BLaER1 (cell line): ENCODE measurements around the gene RGP1.
A peak's percentile ranks its signal among the peaks of the same experiment; 100 is the strongest.

Experiments
- H3K27ac ChIP-seq: shearing (Covaris generic); formaldehyde crosslinking; 2 replicates; pipeline ENCODE4 v1.8.1; 2022
- H3K27me3 ChIP-seq: shearing (Covaris generic); formaldehyde crosslinking; 2 replicates; pipeline ENCODE4 v1.8.1; 2022
- H3K36me3 ChIP-seq: shearing (Covaris generic); formaldehyde crosslinking; 2 replicates; pipeline ENCODE4 v1.8.1; 2022
- H3K4me1 ChIP-seq: shearing (Covaris generic); formaldehyde crosslinking; 2 replicates; pipeline ENCODE4 v1.8.1; 2022
- H3K4me2 ChIP-seq: shearing (Covaris generic); formaldehyde crosslinking; 2 replicates; pipeline ENCODE4 v1.8.1; 2022
- H3K4me3 ChIP-seq: shearing (Covaris generic); formaldehyde crosslinking; 2 replicates; pipeline ENCODE4 v1.8.1; 2022
- H3K9ac ChIP-seq: shearing (Covaris generic); formaldehyde crosslinking; 2 replicates; pipeline ENCODE4 v1.8.1; 2022
- H3K9me3 ChIP-seq: shearing (Covaris generic); formaldehyde crosslinking; 2 replicates; pipeline ENCODE4 v1.8.1; 2022
- H4K20me1 ChIP-seq: shearing (Covaris generic); formaldehyde crosslinking; 2 replicates; pipeline ENCODE4 v1.8.1; 2022
- Cebpa-rat ChIP-seq: shearing (Covaris generic); IDR thresholded peaks from 2 replicates; pipeline ENCODE4 v1.8.1; 2022

The RGP1 gene

GRCh38 chr9:35710818-35711500 is 38.1 kb upstream of the RGP1 start:
- H3K27me3 ChIP-seq = no peaks in the 10 kb centered on the region
- H3K36me3 ChIP-seq = peaks cover 100% of the 10 kb centered on the region
- no peak overlapping the region for H3K4me2 ChIP-seq
- no peak overlapping the region for H3K27ac ChIP-seq
- no peaks in the 10 kb centered on the region for H3K9me3 ChIP-seq
- no peak overlapping the region for H3K9ac ChIP-seq
- H3K4me3 ChIP-seq = no peak overlapping the region
- no peak for TF ChIP-seq Cebpa-rat
- 0 out of 2 replicates have a peak, but pooled peaks cover 8% of the 10 kb centered on the region for H4K20me1 ChIP-seq
- no peaks in the 10 kb centered on the region for H3K4me1 ChIP-seq

DNA sequence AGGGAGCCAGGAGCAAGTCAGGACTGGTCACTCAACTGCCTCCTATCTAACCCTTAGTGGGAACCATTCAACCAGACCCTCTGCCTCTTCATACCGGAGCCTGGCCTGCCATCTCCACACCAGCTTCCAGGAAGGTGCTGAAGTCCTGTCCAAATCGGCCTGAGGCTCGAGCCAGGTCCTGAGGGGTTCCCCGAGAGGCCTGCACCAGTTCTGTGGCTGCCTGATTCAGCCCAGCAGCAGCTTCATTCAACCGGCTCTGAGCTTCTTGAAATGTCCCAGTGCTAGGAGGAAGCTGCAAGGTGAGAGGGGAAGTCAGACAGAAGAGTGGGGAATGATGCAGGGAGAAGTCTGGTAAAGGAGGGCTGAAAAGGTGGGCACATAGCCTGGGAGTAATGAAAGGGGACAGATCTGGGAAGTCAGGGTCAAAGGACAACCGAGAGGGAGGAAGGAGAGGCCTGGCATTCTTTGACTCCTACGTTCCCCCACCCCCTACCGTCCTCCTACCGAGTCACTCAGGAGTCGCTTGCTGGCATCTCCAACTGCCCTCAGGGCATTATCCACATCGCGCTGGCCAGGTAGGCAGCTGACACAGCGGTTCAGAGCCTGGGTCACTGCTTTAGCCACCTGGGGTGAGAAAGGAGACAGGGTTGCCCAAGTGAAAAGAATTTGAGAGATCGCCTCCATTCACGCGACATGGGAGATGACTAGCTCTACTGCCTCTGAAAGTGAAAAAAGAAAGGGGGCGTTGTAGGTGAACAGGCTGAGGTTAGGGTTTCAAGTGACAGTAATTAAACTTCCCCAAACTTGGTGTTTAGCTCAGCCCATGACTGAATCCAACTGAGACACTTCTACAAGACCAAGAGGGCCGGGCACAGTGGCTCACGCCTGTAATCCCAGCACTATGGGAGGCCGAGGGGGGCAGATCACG is 37.3 kb upstream of the RGP1 start:
- H4K20me1 ChIP-seq = peaks cover 11% of the 10 kb centered on the region; the same call in 1 of the 2 replicates
- no peak overlapping the region for H3K4me3 ChIP-seq
- TF ChIP-seq Cebpa-rat = no peak
- no peaks in the 10 kb centered on the region for H3K9me3 ChIP-seq
- no peak overlapping the region for H3K9ac ChIP-seq
- H3K27ac ChIP-seq = no peak overlapping the region
- H3K4me2 ChIP-seq = no peak overlapping the region
- peaks cover 100% of the 10 kb centered on the region for H3K36me3 ChIP-seq
- peaks cover 8% of the 10 kb centered on the region for H3K4me1 ChIP-seq
- H3K27me3 ChIP-seq = no peaks in the 10 kb centered on the region

DNA sequence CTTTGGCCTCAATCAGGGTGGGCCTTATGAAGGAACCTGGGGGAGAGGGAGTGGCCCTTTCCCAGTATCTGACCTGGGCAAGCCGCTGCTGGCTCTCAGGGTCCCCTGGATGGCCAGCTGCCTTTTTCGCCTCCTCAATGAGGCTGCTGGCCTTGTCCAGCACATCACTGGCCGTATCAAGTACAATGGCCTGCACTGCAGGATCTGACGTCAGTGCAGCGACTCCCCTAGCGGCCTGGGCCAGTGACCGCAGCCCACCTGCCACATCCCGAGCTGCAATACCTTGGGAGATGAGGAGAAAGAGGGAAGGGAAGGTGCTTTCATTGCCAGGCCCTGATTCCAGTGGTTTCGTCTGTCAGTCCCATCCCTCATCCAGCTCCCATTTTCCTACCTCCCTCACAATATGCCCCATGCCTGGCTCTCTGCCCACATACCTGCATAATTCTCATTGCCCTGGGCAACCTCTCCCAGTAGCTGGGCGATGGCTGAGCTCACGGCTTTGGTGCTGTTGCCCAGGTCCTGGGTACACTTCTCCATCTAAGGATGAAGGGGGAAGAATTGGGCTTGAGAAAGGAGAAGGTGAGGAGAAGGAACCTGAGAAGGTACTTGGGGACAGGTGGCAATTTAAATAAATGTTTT is 36.2 kb upstream of the RGP1 start:
- Histone ChIP-seq H3K4me1 (peaks cover 12% of the 10 kb centered on the region), H3K27ac (no peak overlapping the region), H3K9ac (no peak overlapping the region), H3K4me2 (no peak overlapping the region), H3K9me3 (no peaks in the 10 kb centered on the region), H3K4me3 (no peak overlapping the region), H3K27me3 (no peaks in the 10 kb centered on the region), H3K36me3 (peaks cover 100% of the 10 kb centered on the region), H4K20me1 (peaks cover 23% of the 10 kb centered on the region)
- TF ChIP-seq Cebpa-rat = no peak

- H3K27ac ChIP-seq = no peak overlapping the region
- no peak overlapping the region for H3K9ac ChIP-seq
- peaks cover 30% of the 10 kb centered on the region for H4K20me1 ChIP-seq
- H3K4me3 ChIP-seq = no peak overlapping the region
- H3K9me3 ChIP-seq = no peaks in the 10 kb centered on the region
- peaks cover 19% of the 10 kb centered on the region for H3K4me1 ChIP-seq
- no peak overlapping the region for H3K4me2 ChIP-seq
- TF ChIP-seq Cebpa-rat = no peak
- H3K27me3 ChIP-seq = no peaks in the 10 kb centered on the region
- H3K36me3 ChIP-seq = peaks cover 100% of the 10 kb centered on the region
These were observed 35.5 kb upstream of the RGP1 start for GRCh38 chr9:35713578-35713977.

- Histone ChIP-seq H3K4me1 (peaks cover 25% of the 10 kb centered on the region), H4K20me1 (peaks cover 35% of the 10 kb centered on the region), H3K4me3 (no peak overlapping the region), H3K27me3 (no peaks in the 10 kb centered on the region), H3K27ac (no peak overlapping the region), H3K9me3 (no peaks in the 10 kb centered on the region), H3K9ac (no peak overlapping the region), H3K4me2 (no peak overlapping the region), H3K36me3 (peaks cover 99% of the 10 kb centered on the region)
- no peak for TF ChIP-seq Cebpa-rat
These were observed 35.0 kb upstream of the RGP1 start for GRCh38 chr9:35714123-35714522.

DNA sequence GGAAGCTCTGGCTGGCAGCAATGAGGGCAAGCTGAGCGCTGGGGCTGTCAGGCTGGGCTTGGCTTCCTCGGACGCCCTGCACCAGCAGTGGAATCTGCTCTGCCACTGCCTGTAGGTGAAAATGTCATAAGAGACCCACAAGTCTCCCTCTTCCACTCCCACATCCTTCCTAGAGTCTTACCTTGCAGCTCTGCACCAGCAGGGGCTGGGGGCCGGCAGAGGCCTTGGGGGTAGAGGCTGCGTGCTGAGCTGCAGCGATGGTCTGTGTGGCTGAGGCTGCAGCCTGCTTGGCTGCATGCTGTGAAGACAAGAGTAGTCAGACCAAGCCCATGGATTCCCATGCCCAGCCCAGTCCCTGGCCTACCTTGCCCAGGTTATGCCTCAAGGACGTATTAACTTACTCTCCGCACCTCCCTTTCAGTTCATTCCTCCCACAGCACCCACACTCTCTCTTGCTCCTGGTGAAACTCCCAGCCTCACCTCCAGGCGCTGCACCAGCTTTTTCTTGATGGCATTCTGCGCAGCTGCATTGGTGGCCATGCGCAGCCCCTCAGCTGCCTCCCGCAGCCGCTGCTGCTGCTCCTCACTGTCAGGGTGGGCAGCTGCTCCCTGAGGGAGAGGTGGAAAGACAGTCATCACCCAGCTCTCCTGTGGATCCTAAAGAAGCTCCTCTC is 34.4 kb upstream of the RGP1 start:
- Histone ChIP-seq H3K4me3 (no peak overlapping the region), H3K36me3 (peaks cover 98% of the 10 kb centered on the region), H3K27me3 (no peaks in the 10 kb centered on the region), H4K20me1 (peaks cover 40% of the 10 kb centered on the region), H3K9me3 (no peaks in the 10 kb centered on the region), H3K4me2 (no peak overlapping the region), H3K4me1 (peaks cover 31% of the 10 kb centered on the region), H3K9ac (no peak overlapping the region), H3K27ac (no peak overlapping the region)
- no peak for TF ChIP-seq Cebpa-rat

DNA sequence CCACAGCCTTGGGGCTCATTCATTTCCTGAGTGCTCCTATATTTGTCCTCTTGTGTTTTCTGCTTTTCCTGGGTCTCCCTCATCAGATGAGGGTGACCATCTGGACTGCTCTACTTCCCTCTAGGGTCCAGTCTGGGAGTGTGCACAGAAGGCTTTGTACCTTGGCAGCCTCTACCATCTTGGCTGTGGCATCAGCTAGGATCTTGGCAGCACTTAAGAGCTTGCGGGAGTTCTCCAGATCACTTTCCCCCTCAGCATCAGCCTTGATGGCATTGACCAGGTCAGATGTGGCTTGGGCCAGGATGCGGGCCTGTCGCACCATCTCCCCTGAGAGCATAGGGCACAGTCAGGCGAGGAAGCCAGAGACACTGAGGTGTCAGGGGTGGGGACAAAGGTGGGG is 32.9 kb upstream of the RGP1 start:
- H3K27me3 ChIP-seq = no peaks in the 10 kb centered on the region
- H4K20me1 ChIP-seq = peaks cover 52% of the 10 kb centered on the region
- 0 out of 2 replicates have a peak overlapping the region, but pooled peaks have one; percentile 2 for H3K4me2 ChIP-seq
- H3K36me3 ChIP-seq = peaks cover 98% of the 10 kb centered on the region
- TF ChIP-seq Cebpa-rat = no peak
- H3K4me1 ChIP-seq = peaks cover 39% of the 10 kb centered on the region
- H3K27ac ChIP-seq = no peak overlapping the region
- H3K9me3 ChIP-seq = no peaks in the 10 kb centered on the region
- no peak overlapping the region for H3K9ac ChIP-seq
- H3K4me3 ChIP-seq = no peak overlapping the region

DNA sequence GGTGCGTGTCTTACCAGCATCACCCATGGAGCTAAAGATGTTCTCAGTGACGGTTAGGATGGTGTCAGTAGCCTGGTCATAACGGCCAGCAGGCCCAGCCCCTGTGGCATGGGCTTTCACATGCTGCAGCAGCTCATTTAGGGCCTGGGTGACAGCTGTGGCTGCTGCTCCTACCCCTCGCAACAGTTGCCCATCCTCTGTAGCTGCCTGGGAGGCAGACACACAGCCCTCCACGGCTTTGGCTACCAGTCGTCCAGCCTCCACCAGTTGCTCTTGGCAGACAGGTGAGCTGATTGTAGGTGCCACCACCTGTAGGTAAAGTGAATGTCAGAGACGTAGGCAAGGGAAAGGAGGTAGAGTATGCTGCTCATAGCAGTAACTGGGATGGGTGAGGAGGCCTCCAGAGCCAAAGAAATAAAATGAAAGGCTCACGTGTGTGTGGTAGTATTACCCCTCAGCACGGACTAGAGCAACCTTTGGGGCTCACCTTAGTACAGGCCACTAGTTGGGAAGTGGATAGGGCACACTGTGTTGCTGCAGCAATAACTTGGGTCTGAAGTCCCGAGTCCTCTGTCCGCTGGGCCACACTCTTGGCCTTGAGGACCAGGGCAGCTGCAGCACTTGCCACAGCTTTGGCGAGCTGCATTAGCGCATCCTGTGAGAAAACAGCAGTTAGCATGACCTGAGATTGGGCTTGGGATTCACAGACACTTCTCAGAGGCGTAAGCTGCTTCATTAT is 31.8 kb upstream of the RGP1 start:
- no peak overlapping the region for H3K4me3 ChIP-seq
- H3K9ac ChIP-seq = no peak overlapping the region
- H3K27ac ChIP-seq = no peak overlapping the region
- no peak overlapping the region for H3K4me2 ChIP-seq
- TF ChIP-seq Cebpa-rat = no peak
- H3K27me3 ChIP-seq = no peaks in the 10 kb centered on the region
- H3K36me3 ChIP-seq = peaks cover 98% of the 10 kb centered on the region
- H3K9me3 ChIP-seq = no peaks in the 10 kb centered on the region
- peaks cover 44% of the 10 kb centered on the region for H4K20me1 ChIP-seq
- peaks cover 39% of the 10 kb centered on the region for H3K4me1 ChIP-seq
